ENCODE data around the gene IGF1.

IGF1 gene

GRCh38 chr12:102436867-102437266 lies 43.5 kb downstream of the IGF1 start:
- H3K27ac ChIP-seq (ENCODE audit: low read depth, low read length): no peak overlapping the region
- TF ChIP-seq CTCF (IDR thresholded peaks at IDR 0.05; ENCODE audit: low read depth, low read length, poor library complexity, severe bottlenecking) (no peak), EZH2phosphoT487 (IDR thresholded peaks at IDR 0.05; ENCODE audit: borderline replicate concordance, low read length) (no peak)
- H3K4me1 ChIP-seq (ENCODE audit: control insufficient read depth, low read length): no peaks in the 10 kb centered on the region
- H3K27me3 ChIP-seq (ENCODE audit: control insufficient read depth, low read length): no peaks in the 10 kb centered on the region
- no peaks in the 10 kb centered on the region for H3F3A ChIP-seq (ENCODE audit: control insufficient read depth, insufficient read depth)
- no peaks in the 10 kb centered on the region for H3K9me2 ChIP-seq (replicated peaks; ENCODE audit: control insufficient read depth, low read length)
- H4K20me1 ChIP-seq (ENCODE audit: control insufficient read depth, insufficient read depth, low read depth, low read length): no peaks in the 10 kb centered on the region
- no peaks in the 10 kb centered on the region for H3K79me2 ChIP-seq (ENCODE audit: control insufficient read depth, low read length)
- no peaks in the 10 kb centered on the region for H3K9me3 ChIP-seq (ENCODE audit: control insufficient read depth, insufficient read depth, low read length)
- no peaks in the 10 kb centered on the region for H3K36me3 ChIP-seq (ENCODE audit: control insufficient read depth, low read length)
- no peak overlapping the region for H3K4me3 ChIP-seq (ENCODE audit: low read length)
- no peak overlapping the region for H3K4me2 ChIP-seq (ENCODE audit: low read length)

GRCh38 chr12:102435827-102436436 lies 44.4 kb downstream of the IGF1 start:
- H3K9me3 ChIP-seq (ENCODE audit: control insufficient read depth, insufficient read depth, low read length): no peaks in the 10 kb centered on the region
- H3K27me3 ChIP-seq (ENCODE audit: control insufficient read depth, low read length): no peaks in the 10 kb centered on the region
- H3K4me3 ChIP-seq (ENCODE audit: low read length): no peak overlapping the region
- no peaks in the 10 kb centered on the region for H3K4me1 ChIP-seq (ENCODE audit: control insufficient read depth, low read length)
- TF ChIP-seq CTCF (IDR thresholded peaks at IDR 0.05; ENCODE audit: low read depth, low read length, poor library complexity, severe bottlenecking) (no peak), EZH2phosphoT487 (IDR thresholded peaks at IDR 0.05; ENCODE audit: borderline replicate concordance, low read length) (no peak)
- H3K9me2 ChIP-seq (replicated peaks; ENCODE audit: control insufficient read depth, low read length): no peaks in the 10 kb centered on the region
- no peak overlapping the region for H3K27ac ChIP-seq (ENCODE audit: low read depth, low read length)
- no peaks in the 10 kb centered on the region for H4K20me1 ChIP-seq (ENCODE audit: control insufficient read depth, insufficient read depth, low read depth, low read length)
- no peak overlapping the region for H3K4me2 ChIP-seq (ENCODE audit: low read length)
- H3K36me3 ChIP-seq (ENCODE audit: control insufficient read depth, low read length): no peaks in the 10 kb centered on the region
- H3K79me2 ChIP-seq (ENCODE audit: control insufficient read depth, low read length): no peaks in the 10 kb centered on the region
- no peaks in the 10 kb centered on the region for H3F3A ChIP-seq (ENCODE audit: control insufficient read depth, insufficient read depth)

GRCh38 chr12:102433304-102433703 lies 47.1 kb downstream of the IGF1 start:
- no peaks in the 10 kb centered on the region for H3K4me1 ChIP-seq (ENCODE audit: control insufficient read depth, low read length)
- no peaks in the 10 kb centered on the region for H3K36me3 ChIP-seq (ENCODE audit: control insufficient read depth, low read length)
- H3K9me3 ChIP-seq (ENCODE audit: control insufficient read depth, insufficient read depth, low read length): no peaks in the 10 kb centered on the region
- no peaks in the 10 kb centered on the region for H3K79me2 ChIP-seq (ENCODE audit: control insufficient read depth, low read length)
- no peak overlapping the region for H3K27ac ChIP-seq (ENCODE audit: low read depth, low read length)
- H3K4me3 ChIP-seq (ENCODE audit: low read length): no peak overlapping the region
- no peaks in the 10 kb centered on the region for H4K20me1 ChIP-seq (ENCODE audit: control insufficient read depth, insufficient read depth, low read depth, low read length)
- TF ChIP-seq CTCF (IDR thresholded peaks at IDR 0.05; ENCODE audit: low read depth, low read length, poor library complexity, severe bottlenecking) (no peak), EZH2phosphoT487 (IDR thresholded peaks at IDR 0.05; ENCODE audit: borderline replicate concordance, low read length) (no peak)
- H3K9me2 ChIP-seq (replicated peaks; ENCODE audit: control insufficient read depth, low read length): no peaks in the 10 kb centered on the region
- no peak overlapping the region for H3K4me2 ChIP-seq (ENCODE audit: low read length)
- no peaks in the 10 kb centered on the region for H3K27me3 ChIP-seq (ENCODE audit: control insufficient read depth, low read length)
- H3F3A ChIP-seq (ENCODE audit: control insufficient read depth, insufficient read depth): no peaks in the 10 kb centered on the region

Data from DOHH2 (cell line).